ENCODE results near the gene C17orf107.
"Not testable (repeated sequence)": the region's sequence is repeated elsewhere in the genome, so short reads cannot be mapped to it uniquely, and the experiment has no call there.

C17orf107 gene

DNA sequence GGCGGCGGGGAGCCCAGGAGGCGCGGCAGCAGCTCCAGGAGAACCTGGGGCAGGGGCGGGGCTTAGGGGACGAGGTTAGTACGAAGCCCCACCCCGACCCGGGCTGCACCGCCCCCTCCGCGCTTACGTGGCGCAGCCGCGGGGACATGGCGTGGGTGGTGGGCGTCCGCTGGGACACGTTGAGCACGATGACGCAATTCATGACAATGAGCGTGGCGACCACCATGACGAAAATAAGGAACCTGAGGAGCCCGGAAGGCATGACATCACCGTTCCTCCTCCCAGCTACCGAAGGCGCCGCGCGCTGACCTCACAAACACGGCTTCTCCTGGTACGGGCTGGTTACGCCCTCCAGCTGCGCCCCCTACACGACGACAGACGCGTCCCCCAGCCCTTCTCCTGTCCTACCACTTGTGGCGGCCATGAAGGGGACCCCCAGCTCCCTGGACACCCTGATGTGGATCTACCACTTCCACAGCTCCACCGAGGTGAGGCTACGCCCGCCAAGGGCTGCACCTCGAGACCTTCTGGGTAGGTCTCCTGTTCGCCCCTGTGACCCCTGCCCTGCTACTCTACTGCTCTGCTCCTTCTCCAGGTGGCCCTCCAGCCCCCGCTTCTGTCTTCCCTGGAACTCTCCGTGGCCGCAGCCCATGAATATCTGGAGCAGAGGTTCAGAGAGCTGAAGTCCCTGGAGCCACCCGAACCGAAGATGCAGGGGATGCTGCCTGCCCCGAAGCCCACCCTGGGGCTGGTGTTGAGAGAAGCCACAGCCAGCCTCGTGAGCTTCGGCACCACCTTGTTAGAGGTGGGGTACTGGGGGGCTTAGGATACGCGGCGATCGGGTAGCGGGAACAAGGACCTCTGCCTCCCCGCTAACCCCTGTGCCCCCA, at the start of gene C17orf107:
Gene C17orf107, plus strand, starts transcription at position 196 of the 890 bp plus-strand sequence. Its CDS starts 227 bp downstream, at position 423.
- peak; percentile 96 to 97 for DNase-seq (ENCODE audit: low read depth in 2 of 2)

DNA sequence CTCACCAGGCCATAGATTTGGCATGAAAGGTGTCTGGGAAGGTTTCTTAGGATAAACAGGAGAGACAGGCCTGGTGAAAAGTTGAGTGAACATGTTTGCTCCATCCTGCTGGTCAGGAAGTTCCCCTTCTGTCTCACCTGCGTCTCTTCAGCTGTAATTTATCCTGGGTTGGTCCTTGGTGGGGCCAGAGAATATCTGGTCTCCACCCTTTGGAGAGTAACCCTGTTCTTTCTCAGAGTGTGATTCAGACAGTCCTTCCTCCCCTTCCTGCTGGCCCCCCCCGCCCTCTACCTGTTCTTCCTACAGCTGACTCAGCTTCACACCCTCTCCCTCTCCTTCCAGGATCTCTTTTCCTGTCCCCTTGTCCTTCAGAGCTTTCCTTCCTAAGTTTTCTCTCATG, 49.1 kb upstream of the C17orf107 start:
- DNase-seq (ENCODE audit: low read depth in 2 of 2), result no peak

- no peak for DNase-seq (ENCODE audit: low read depth in 2 of 2)
Observed at GRCh38 chr17:4851084-4851483, 48.3 kb upstream of the C17orf107 start.

- DNase-seq (ENCODE audit: low read depth in 2 of 2), result no peak
Observed at GRCh38 chr17:4852567-4853207, 46.6 kb upstream of the C17orf107 start.

DNA sequence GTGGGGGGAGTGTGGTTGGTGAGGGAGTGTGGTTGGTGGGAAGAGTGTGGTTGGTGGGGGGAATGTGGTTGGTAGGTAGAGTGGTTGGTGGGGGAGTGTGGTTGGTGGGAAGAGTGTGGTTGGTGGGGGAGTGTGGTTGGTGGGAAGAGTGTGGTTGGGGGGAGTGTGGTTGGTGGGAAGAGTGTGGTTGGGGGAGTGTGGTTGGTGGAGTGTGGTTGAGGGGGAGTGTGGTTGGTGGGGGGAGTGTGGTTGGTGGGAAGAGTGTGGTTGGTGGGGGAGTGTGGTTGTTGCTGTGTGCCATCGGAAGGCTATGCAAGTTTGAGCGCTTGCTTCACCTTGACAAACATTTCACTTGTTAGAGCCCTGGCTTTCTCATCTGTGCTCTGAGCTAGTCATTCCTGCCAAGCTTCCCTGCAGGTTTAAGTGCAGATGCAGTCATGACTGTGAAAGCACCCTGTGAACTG, 46.1 kb upstream of the C17orf107 start:
- no peak for DNase-seq (ENCODE audit: low read depth in 2 of 2)

GRCh38 chr17:4854111-4854681, 45.1 kb upstream of the C17orf107 start:
- no peak for DNase-seq (ENCODE audit: low read depth in 2 of 2)

GRCh38 chr17:4856271-4856936, 42.9 kb upstream of the C17orf107 start:
- no peak for DNase-seq (ENCODE audit: low read depth in 2 of 2)

GRCh38 chr17:4856937-4857314, 42.4 kb upstream of the C17orf107 start:
- DNase-seq (ENCODE audit: low read depth in 2 of 2), result no peak

GRCh38 chr17:4857347-4857746, 42.0 kb upstream of the C17orf107 start:
- not testable (repeated sequence) for DNase-seq (ENCODE audit: low read depth in 2 of 2)

GRCh38 chr17:4858068-4858881, 41.1 kb upstream of the C17orf107 start:
- no peak for DNase-seq (ENCODE audit: low read depth in 2 of 2)

DNA sequence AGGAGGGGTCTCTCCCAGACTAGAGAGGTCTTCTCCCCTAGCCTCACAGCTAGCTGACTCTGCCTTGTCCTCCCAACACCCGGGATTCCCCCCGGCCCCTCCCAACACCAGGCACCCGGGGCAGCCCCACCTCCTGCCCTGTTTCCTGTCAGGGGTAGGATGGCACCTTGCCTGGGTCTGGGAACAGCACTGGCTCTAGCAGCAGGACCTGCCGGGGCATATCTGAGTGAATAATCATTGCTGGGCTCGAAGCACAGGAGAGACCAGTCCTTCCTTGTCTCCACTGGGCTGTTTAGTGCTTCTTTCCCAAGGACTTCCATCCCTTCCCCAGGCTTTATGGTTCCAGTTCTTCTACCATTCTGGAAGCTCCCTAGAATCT, 40.5 kb upstream of the C17orf107 start:
- no peak for DNase-seq (ENCODE audit: low read depth in 2 of 2)

DNA sequence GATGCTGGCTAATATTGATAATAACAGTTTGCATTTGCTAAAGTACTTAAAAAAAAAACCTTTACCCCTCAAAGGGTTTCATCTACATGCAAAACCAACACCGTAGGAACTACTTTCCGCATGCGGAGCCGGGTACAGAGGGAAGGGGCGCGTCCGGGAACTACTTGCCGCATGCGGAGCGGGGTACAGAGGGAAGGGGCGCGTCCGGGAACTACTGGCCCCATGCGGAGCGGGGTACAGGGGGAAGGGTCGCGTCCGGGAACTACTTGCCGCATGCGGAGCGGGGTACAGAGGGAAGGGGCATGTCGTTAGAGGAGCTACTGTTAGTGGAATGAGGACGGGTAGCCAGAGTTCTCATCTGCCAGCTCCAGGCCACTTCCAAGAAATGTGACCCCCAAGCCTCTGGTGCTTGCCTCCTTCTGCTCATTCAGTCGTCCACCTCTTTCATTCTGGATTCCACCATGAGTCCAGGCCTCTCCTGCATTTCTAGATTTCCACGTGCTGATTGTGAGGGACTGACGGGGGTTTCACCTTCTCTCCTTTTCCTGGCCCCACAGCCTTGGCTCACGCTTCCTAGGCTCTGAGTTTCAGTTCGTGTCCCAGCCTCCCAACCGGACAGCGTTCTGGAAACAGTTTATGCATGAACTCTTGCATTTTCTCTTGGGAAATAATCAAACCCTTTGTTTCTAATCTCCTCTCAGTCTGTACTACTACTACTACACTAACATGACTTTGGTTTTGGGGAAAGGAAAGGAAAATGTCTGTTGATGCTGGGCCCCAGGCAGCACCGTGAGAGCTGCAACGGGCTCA, 39.3 kb upstream of the C17orf107 start:
- no peak for DNase-seq (ENCODE audit: low read depth in 2 of 2)

DNA sequence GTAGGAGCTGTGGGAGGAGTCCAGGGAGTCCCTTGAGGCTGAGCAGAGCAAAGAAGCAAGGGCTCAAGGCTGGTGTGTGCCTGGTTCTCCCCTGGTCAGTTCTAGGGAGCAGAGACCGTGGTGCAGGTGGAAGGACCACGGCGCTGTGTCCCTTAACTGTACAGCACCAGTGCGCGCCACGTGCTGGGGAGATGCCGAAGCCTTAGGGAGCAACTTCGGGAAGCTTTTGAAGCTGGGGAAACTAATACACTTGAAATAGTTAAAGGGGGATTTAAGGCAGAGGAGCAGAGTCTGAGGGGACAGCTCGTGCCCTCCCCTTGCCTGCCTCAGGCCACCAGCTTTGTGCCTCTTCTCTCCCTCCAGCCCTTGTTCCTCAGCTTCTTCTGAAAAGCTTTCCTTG, 38.7 kb upstream of the C17orf107 start:
- DNase-seq (ENCODE audit: low read depth in 2 of 2), result no peak

- DNase-seq (ENCODE audit: low read depth in 2 of 2), result no peak
Observed at GRCh38 chr17:4861052-4861451, 38.3 kb upstream of the C17orf107 start.

DNA sequence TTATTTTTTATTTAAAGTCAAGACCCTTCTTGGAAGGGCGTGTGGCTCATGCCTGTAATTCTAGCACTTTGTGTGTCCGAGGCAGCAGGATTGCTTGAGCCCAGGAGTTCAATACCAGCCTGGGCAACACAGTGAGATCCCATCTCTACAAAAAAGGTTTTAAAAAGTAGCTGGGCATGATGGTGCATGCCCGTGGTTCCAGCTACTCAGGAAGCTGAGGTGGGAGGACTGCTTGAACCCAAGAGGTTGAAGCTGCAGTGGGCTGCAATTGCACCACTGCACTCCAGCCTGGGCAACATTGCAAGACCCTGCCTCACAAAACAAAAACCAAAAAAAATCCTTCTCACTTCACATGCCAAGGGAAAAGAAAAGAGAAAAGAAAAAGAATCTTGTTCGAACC, 36.6 kb upstream of the C17orf107 start:
- no peak for DNase-seq (ENCODE audit: low read depth in 2 of 2)

DNA sequence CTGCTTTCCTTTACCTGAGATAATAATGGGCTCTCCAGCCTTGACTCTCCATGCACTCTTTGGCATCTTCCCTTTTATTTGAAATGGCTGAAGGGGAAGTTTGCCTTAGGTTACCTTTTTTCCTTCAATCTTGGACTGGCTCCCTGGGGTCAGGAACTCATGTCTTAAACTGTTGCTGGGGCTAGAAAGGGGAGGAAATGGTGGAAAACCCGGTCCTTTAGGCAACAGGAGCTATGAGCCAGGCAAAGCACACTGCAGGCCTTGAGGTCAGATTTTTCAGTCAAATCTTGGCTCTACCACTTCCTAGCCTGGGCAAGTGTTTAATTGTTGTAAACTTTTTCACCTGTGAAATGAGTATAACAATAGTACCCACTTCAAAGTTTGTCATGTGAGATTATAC, 36.0 kb upstream of the C17orf107 start:
- DNase-seq (ENCODE audit: low read depth in 2 of 2), result no peak

DNA sequence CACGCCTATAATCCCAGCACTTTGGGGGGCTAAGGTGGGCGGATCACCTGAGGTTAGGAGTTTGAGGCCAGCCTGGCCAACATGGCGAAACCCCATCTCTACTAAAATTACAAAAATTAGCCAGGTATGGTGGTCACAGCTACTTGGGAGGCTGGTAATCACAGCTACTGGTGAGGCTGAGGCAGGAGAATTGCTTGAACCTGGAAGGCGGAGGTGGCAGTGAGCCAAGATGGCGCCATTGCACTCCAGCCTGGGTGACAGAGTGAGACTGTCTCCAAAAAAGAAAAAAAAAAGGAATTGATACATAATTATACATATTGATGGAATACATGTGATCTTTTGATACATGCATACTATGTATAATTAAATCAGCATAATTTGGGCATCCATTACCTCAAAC, 31.8 kb upstream of the C17orf107 start:
- DNase-seq (ENCODE audit: low read depth in 2 of 2), result not testable (repeated sequence)

DNA sequence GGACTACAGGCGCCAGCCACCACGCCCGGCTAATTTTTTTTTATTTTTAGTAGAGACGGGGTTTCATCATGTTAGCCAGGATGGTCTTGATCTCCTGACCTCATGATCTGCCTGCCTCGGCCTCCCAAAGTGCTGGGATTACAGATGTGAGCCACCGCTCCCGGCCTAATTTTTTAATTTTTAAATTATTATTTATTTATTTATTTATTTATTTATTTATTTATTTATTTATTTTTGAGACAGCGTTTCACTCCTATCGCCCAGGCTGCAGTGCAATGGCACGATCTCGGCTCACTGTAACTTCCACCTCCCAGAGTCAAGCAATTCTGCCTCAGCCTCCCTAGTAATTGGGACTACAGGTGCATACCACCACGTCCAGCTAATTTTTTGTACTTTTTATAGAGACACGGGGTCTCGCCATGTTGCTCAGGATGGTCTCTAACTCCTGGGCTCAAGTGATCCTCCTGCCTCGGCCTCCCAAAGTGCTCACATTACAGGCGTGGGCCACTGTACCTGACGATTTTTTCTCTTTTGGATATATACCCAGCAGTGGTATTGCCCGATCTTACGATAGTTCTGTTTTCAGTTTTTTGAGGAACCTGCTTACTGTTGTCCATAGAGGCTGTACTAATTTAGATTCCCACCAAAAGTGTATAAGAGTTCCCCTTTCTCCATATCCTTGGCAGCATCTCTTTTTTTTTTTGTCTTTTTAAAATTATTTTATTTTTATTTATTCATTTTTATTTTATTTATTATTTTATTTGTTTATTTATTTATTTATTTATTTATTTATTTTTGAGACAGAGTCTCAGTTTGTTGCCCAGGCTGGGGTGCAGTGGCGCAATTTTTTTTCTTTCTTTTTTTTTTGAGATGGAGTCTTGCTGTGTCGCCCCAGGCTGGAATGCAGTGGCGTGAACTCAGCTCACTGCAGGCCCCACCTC, 30.0 kb upstream of the C17orf107 start:
- DNase-seq (ENCODE audit: low read depth in 2 of 2), result not testable (repeated sequence)

GRCh38 chr17:4870855-4871254, 28.5 kb upstream of the C17orf107 start:
- DNase-seq (ENCODE audit: low read depth in 2 of 2), result no peak

Data from stimulated activated CD4-positive, alpha-beta T cell treated with anti-CD3 and anti-CD28 coated beads, Interleukin-1b, Interleukin-23, amount 100 ng/mL, for 4 hours (primary cell).